ENCODE results near the gene SLC36A2. TPM values are rescaled to one million over a fixed set of nuclear protein-coding genes. Genes with fewer than 3 reads are reported as not detected.
"Not testable (repeated sequence)": the region's sequence is repeated elsewhere in the genome, so short reads cannot be mapped to it uniquely, and the experiment has no call there.

The SLC36A2 gene
- total and polyA plus RNA-seq, 9 donors, result 0.04 to 0.19 (median 0.12) TPM; not detected in 5

DNA sequence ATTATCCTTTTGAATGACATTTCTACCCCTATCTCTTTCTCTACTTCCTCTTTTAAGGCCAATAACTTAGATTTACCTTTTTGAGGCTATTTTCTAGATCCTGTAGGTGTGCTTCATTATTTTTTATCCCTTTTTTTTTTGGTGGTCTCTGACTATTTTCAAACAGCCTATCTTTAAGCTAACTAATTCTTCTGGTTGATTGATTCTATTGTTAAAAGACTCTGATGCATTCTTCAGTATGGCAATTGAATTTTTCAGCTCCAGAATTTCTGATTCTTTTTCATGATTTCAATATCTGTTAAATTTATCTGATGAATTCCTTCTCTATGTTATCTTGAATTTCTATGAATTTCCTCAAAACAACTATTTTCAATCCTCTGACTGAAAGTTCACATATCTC is 36.4 kb downstream of the SLC36A2 start:
- DNase-seq, result no peak
- no peak overlapping the region for H3K27ac ChIP-seq (ENCODE audit: low read length)
- no peaks in the 10 kb centered on the region for H3K4me1 ChIP-seq (ENCODE audit: control insufficient read depth, insufficient read depth, low read length)

DNA sequence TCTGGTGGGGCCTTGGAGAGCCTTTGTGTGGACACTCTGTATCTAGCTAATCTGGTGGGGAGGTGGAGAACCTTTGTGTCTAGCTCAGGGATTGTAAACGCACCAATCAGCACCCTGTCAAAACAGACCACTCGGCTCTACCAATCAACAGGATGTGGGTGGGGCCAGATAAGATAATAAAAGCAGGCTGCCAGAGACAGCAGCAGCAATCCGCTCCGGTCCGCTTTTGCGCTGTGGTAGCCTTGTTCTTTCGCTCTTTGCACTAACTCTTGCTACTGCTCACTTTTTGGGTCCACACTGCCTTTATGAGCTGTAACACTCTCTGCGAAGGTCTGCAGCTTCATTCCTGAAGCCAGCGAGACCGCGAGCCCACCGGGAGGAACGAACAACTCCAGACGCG is 37.5 kb downstream of the SLC36A2 start:
- H3K4me3 ChIP-seq (ENCODE audit: low read length); H3K27ac ChIP-seq (ENCODE audit: low read length); H3K36me3 ChIP-seq (ENCODE audit: control insufficient read depth, insufficient read depth, low read length); H3K9me3 ChIP-seq (replicated peaks; ENCODE audit: control insufficient read depth, low read depth, low read length); H3K4me1 ChIP-seq (ENCODE audit: control insufficient read depth, insufficient read depth, low read length); H3K27me3 ChIP-seq (ENCODE audit: control insufficient read depth, insufficient read depth, low read length); DNase-seq: not testable (repeated sequence)
- WGBS (ENCODE audit: insufficient coverage), result 89% methylated on average over 13 of the region's 15 CpGs

More for the DNA sequence above, 36.4 kb downstream of the SLC36A2 start:
- Histone ChIP-seq H3K36me3 (ENCODE audit: control insufficient read depth, insufficient read depth, low read length) (no peaks in the 10 kb centered on the region), H3K4me3 (ENCODE audit: low read length) (no peak overlapping the region), H3K27me3 (ENCODE audit: control insufficient read depth, insufficient read depth, low read length) (no peaks in the 10 kb centered on the region), H3K9me3 (replicated peaks; ENCODE audit: control insufficient read depth, low read depth, low read length) (peaks cover 3% of the 10 kb centered on the region)

DNA sequence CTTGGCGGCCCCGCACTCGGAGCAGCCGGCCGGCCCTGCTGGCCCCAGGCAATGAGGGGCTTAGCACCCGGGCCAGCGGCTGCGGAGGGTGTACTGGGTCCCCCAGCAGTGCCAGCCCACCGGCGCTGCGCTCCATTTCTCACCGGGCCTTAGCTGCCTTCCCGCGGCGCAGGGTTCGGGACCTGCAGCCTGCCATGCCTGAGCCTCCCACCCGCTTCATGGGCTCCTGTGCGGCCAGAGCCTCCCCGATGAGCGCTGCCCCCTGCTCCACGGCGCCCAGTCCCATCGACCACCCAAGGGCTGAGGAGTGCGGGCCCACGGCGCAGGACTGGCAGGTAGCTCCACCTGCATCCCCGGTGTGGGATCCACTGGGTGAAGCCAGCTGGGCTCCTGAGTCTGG is 38.1 kb downstream of the SLC36A2 start:
- H3K4me1 ChIP-seq (ENCODE audit: control insufficient read depth, insufficient read depth, low read length); H3K9me3 ChIP-seq (replicated peaks; ENCODE audit: control insufficient read depth, low read depth, low read length); H3K27ac ChIP-seq (ENCODE audit: low read length); DNase-seq; H3K36me3 ChIP-seq (ENCODE audit: control insufficient read depth, insufficient read depth, low read length); H3K4me3 ChIP-seq (ENCODE audit: low read length); H3K27me3 ChIP-seq (ENCODE audit: control insufficient read depth, insufficient read depth, low read length): not testable (repeated sequence)
- 96% methylated on average over 26 of the region's 27 CpGs for WGBS (ENCODE audit: insufficient coverage)

DNA sequence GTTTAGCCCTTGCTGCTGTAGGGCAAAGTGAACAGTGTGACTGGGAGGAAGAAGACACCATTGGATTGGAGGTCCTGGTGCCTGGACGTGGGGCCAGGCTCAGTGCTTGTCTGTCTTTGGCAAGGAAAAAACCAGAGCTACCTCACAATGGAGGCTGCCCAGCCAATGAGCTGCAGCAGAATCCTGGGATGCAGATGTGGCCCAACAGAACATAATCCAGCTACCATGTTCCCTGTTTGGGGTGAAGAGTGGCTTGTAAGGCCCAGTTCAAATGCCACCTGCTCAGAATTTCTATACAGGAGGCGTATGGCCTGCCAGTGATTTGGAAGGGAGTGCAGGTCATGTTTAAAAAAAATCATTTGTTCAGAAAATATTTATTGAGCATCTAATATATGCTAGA is 43.7 kb downstream of the SLC36A2 start, which contains the start of gene SLC36A3:
Gene SLC36A3, minus strand, starts transcription at position 101 of the 400 bp plus-strand sequence. CDS start 412 bp downstream, outside the sequence.
- peaks cover 6% of the 10 kb centered on the region for H3K27me3 ChIP-seq (ENCODE audit: control insufficient read depth, insufficient read depth, low read length)
- no peak for DNase-seq
- H3K4me1 ChIP-seq (ENCODE audit: control insufficient read depth, insufficient read depth, low read length), result no peaks in the 10 kb centered on the region
- WGBS (ENCODE audit: insufficient coverage), result no CpG with 5 or more reads among the region's 2 CpGs
- H3K9me3 ChIP-seq (replicated peaks; ENCODE audit: control insufficient read depth, low read depth, low read length), result no peaks in the 10 kb centered on the region
- H3K4me3 ChIP-seq (ENCODE audit: low read length), result no peak within 1 kb of the TSS
- no peak within 1 kb of the TSS for H3K27ac ChIP-seq (ENCODE audit: low read length)
- H3K36me3 ChIP-seq (ENCODE audit: control insufficient read depth, insufficient read depth, low read length), result no peaks in the 10 kb centered on the region

DNA sequence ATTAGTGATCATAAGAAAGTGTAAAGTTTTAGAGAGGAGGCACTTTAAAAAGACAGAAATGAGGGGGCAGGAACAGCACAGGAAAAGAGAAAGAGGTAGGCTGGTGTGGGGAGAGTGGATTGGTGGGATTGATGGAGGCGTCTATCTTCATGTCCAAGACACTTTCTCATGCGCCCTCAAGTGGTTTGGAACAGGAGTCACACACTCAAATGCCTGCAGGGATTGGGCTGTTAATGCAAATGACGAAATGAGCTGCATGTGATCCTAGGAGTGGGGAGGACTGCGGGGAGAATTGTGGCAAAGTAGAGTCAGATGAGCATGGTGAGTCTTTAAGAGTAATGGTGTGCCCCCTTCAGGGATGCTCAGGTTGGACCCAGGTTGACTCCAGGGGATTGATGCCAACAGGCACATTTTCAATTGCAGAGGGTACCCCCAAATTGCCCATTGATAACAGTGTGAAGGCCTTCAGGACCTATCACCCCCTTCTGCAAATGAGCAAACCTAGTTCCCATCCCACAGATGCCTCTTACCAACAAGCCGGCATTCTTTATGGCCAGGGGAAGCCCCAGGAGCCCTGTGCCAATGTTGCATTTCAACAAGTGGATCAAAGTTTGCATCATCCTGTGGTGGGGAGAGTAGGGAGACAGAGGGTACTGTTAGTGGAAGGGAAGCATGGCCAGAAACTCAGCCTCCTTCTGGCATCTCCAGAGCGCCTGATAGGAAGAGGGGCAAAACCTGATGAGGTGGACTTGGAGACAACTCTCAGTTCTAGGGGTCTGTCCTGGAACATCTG is 49.1 kb downstream of the SLC36A2 start:
- H3K27me3 ChIP-seq (ENCODE audit: control insufficient read depth, insufficient read depth, low read length), result peaks cover 5% of the 10 kb centered on the region
- H3K4me1 ChIP-seq (ENCODE audit: control insufficient read depth, insufficient read depth, low read length), result no peaks in the 10 kb centered on the region
- no peak overlapping the region for H3K27ac ChIP-seq (ENCODE audit: low read length)
- H3K9me3 ChIP-seq (replicated peaks; ENCODE audit: control insufficient read depth, low read depth, low read length), result no peaks in the 10 kb centered on the region
- H3K4me3 ChIP-seq (ENCODE audit: low read length), result no peak overlapping the region
- DNase-seq, result peak; percentile 16
- 36% methylated on average over 2 of the region's 6 CpGs for WGBS (ENCODE audit: insufficient coverage)
- H3K36me3 ChIP-seq (ENCODE audit: control insufficient read depth, insufficient read depth, low read length), result no peaks in the 10 kb centered on the region

DNA sequence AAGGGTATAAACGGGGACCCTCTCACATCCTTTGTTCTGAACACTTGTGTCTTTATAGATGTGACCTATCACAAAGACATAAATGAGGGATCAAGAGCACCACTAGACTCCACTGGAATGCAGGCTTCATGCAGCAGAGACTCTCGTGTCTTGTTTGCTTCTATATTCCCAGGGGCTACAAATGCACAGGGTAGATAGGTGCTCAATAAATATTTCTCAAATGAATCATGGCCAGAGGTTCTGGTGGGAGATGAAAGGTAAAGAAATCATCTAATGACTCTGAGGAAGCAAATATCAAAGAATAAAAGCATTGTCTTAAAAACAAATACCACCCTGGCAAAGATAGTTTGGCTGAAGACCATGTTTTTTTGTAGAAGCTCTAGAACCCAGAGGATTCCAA is 50.4 kb downstream of the SLC36A2 start:
- H3K9me3 ChIP-seq (replicated peaks; ENCODE audit: control insufficient read depth, low read depth, low read length), result no peaks in the 10 kb centered on the region
- no peaks in the 10 kb centered on the region for H3K4me1 ChIP-seq (ENCODE audit: control insufficient read depth, insufficient read depth, low read length)
- no peaks in the 10 kb centered on the region for H3K36me3 ChIP-seq (ENCODE audit: control insufficient read depth, insufficient read depth, low read length)
- H3K4me3 ChIP-seq (ENCODE audit: low read length), result no peak overlapping the region
- WGBS (ENCODE audit: insufficient coverage), result 100% methylated on average over 1 of the region's 2 CpGs
- DNase-seq, result no peak
- peaks cover 5% of the 10 kb centered on the region for H3K27me3 ChIP-seq (ENCODE audit: control insufficient read depth, insufficient read depth, low read length)
- H3K27ac ChIP-seq (ENCODE audit: low read length), result no peak overlapping the region

DNA sequence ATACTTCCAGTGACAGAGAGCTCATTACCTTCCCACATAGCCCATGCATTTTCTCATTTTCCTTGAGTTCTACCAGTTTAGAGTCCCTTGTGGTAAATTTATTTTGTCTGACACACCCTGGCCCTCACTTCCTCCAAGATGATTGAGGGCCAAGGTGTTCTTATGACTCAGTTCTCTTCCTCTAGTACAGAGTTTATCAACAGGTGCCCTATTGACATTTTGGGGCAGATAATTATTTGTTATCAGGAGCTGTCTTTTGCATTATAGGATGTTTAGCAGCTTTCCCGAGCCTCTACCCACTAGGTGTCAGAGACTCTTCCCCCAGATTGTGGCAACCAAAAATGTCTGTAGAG is 50.9 kb downstream of the SLC36A2 start:
- H3K9me3 ChIP-seq (replicated peaks; ENCODE audit: control insufficient read depth, low read depth, low read length), result no peaks in the 10 kb centered on the region
- peaks cover 5% of the 10 kb centered on the region for H3K27me3 ChIP-seq (ENCODE audit: control insufficient read depth, insufficient read depth, low read length)
- H3K4me1 ChIP-seq (ENCODE audit: control insufficient read depth, insufficient read depth, low read length), result no peaks in the 10 kb centered on the region
- no peak overlapping the region for H3K4me3 ChIP-seq (ENCODE audit: low read length)
- no peaks in the 10 kb centered on the region for H3K36me3 ChIP-seq (ENCODE audit: control insufficient read depth, insufficient read depth, low read length)
- H3K27ac ChIP-seq (ENCODE audit: low read length), result no peak overlapping the region
- DNase-seq, result no peak
- no CpG with 5 or more reads among the region's 1 CpG for WGBS (ENCODE audit: insufficient coverage)

DNA sequence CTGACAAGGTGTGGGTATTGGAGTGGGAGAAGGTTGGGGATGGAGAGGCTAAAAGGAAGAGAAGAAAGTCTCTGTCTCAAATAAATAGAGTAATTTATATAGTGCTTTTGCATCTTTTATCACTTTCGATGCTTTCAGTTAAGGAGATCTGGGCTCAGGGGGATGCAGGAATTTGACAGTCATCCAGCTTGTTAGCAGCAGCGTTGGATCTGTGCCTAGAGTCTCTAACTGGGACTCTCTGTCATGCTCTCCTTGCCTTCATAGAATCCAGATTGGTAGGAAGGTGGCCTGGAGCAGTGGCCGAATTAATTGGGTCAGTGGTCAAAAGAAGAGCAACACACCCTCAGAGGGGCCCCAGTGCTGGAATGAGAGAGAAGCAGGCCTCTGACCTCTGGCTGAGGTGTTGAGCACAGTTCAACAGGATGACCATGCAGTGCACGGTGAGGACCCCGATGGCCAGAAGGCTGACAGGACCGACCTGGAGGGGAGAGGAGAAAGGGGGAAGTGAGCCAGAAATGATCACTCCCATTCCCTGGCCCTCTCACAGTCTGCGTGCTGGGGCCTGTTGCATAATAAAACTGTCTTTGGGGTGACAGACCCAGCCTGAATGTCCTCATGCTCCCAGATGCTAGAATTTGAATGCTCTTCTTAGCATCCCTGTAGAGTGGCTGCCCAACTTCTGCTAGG is 51.4 kb downstream of the SLC36A2 start:
- Histone ChIP-seq H3K27ac (ENCODE audit: low read length) (no peak overlapping the region), H3K36me3 (ENCODE audit: control insufficient read depth, insufficient read depth, low read length) (no peaks in the 10 kb centered on the region), H3K4me1 (ENCODE audit: control insufficient read depth, insufficient read depth, low read length) (no peaks in the 10 kb centered on the region), H3K9me3 (replicated peaks; ENCODE audit: control insufficient read depth, low read depth, low read length) (no peaks in the 10 kb centered on the region), H3K4me3 (ENCODE audit: low read length) (no peak overlapping the region), H3K27me3 (ENCODE audit: control insufficient read depth, insufficient read depth, low read length) (peaks cover 5% of the 10 kb centered on the region)
- WGBS (ENCODE audit: insufficient coverage), result 18% methylated on average over 6 of the region's 7 CpGs
- DNase-seq, result peak; percentile 73

DNA sequence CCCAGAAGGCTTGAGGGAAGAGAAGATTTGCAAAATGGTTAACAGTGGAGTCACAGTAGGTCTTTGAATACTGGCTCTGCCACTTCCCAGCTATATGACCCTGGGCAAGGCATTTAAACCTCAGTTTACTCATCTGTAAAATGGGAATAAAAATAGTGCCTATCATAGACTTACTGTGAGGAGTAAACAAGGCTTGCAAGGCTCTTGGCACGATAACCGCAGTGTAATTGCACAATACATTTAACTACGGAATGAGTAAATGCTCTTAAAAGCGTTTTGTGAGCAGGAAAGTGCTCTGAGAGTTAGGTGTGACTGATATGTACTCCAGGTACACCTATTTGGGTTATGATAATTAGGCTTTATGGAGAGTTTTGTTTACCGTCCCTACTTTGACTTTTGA is 52.2 kb downstream of the SLC36A2 start:
- Histone ChIP-seq H3K9me3 (replicated peaks; ENCODE audit: control insufficient read depth, low read depth, low read length) (no peaks in the 10 kb centered on the region), H3K36me3 (ENCODE audit: control insufficient read depth, insufficient read depth, low read length) (no peaks in the 10 kb centered on the region), H3K27ac (ENCODE audit: low read length) (no peak overlapping the region), H3K27me3 (ENCODE audit: control insufficient read depth, insufficient read depth, low read length) (peaks cover 5% of the 10 kb centered on the region), H3K4me1 (ENCODE audit: control insufficient read depth, insufficient read depth, low read length) (no peaks in the 10 kb centered on the region), H3K4me3 (ENCODE audit: low read length) (no peak overlapping the region)
- peak; percentile 23 for DNase-seq
- WGBS (ENCODE audit: insufficient coverage), result no CpG with 5 or more reads among the region's 5 CpGs

DNA sequence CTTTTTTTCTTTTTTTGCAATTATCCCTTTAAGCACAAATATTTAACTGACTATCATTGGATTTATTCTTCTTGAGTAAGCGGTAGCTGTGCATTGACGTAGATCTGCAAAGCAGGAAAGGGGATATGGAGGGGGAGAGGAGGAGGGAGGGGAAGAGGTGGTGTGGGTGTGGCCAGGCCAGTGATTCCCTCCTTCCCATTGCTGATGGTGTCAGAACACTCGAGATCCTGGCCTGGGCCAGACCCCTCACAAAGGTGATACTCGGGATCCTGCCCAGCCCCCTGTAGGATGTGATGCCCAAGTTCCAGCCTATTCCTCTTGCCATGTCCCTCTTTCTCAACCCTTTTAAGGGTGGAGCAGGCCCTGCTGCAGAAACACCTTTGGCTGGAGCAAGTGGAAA is 53.7 kb downstream of the SLC36A2 start:
- H3K4me1 ChIP-seq (ENCODE audit: control insufficient read depth, insufficient read depth, low read length), result no peaks in the 10 kb centered on the region
- H3K9me3 ChIP-seq (replicated peaks; ENCODE audit: control insufficient read depth, low read depth, low read length), result no peaks in the 10 kb centered on the region
- H3K27me3 ChIP-seq (ENCODE audit: control insufficient read depth, insufficient read depth, low read length), result peaks cover 5% of the 10 kb centered on the region
- no peaks in the 10 kb centered on the region for H3K36me3 ChIP-seq (ENCODE audit: control insufficient read depth, insufficient read depth, low read length)
- H3K27ac ChIP-seq (ENCODE audit: low read length), result no peak overlapping the region
- no peak overlapping the region for H3K4me3 ChIP-seq (ENCODE audit: low read length)
- no peak for DNase-seq
- 40% methylated on average over 1 of the region's 4 CpGs for WGBS (ENCODE audit: insufficient coverage)

Measured in muscle of leg (tissue), 11 donors.